ENCODE data around the gene GLCE. TPM values are rescaled to one million over a fixed set of nuclear protein-coding genes. Genes with fewer than 3 reads are reported as not detected.
"Not testable (repeated sequence)": the region's sequence is repeated elsewhere in the genome, so short reads cannot be mapped to it uniquely, and the experiment has no call there.

The GLCE gene
- total RNA-seq, 2 donors from 2014 or later: 34.0 to 37.7 TPM

- ATAC-seq: peak; percentile 28
- intact Hi-C loops (cut with DNase I, micrococcal nuclease): no loop called here
- no peak for DNase-seq
These were observed 128.3 kb downstream of the GLCE start for GRCh38 chr15:69288531-69289341.

GRCh38 chr15:69289342-69290146, 129.1 kb downstream of the GLCE start:
- DNase-seq (no peak), ATAC-seq (peak; percentile 48)
- intact Hi-C loops (cut with DNase I, micrococcal nuclease): no loop called here

GRCh38 chr15:69290346-69291164, 130.1 kb downstream of the GLCE start:
- ATAC-seq (peak; percentile 82), DNase-seq (no peak)
- intact Hi-C loops (cut with DNase I, micrococcal nuclease): no loop called here

- ATAC-seq; DNase-seq; intact Hi-C loops (cut with DNase I, micrococcal nuclease): not testable (repeated sequence)
These were observed 131.2 kb downstream of the GLCE start for GRCh38 chr15:69291651-69292050.

- no peak for DNase-seq
- no peak for ATAC-seq
- intact Hi-C loops (cut with DNase I, micrococcal nuclease): no loop called here
These were observed 132.5 kb downstream of the GLCE start for GRCh38 chr15:69292826-69293420.

GRCh38 chr15:69293741-69294615, 133.5 kb downstream of the GLCE start:
- intact Hi-C loops (cut with DNase I, micrococcal nuclease): no loop called here
- ATAC-seq: no peak
- DNase-seq: no peak

GRCh38 chr15:69296606-69297005, 136.2 kb downstream of the GLCE start:
- no peak for DNase-seq
- ATAC-seq: peak; percentile 49
- intact Hi-C loops (cut with DNase I, micrococcal nuclease): no loop called here

- no peak for DNase-seq
- no peak for ATAC-seq
- intact Hi-C loops (cut with DNase I, micrococcal nuclease): no loop called here
These were observed 137.4 kb downstream of the GLCE start for GRCh38 chr15:69297642-69298353.

GRCh38 chr15:69298354-69298696, 137.9 kb downstream of the GLCE start:
- DNase-seq (peak in 1 of 2 donors; percentile 38), ATAC-seq (peak; percentile 8)
- intact Hi-C loops (cut with DNase I, micrococcal nuclease): no loop called here

GRCh38 chr15:69298697-69299441, 138.4 kb downstream of the GLCE start, which contains the start of gene PAQR5:
TSS of gene PAQR5 (plus strand) at chr15:69298912. CDS start at chr15:69360081, 61,169 bp downstream.
- ATAC-seq: peak; percentile 85
- peak; percentile 53 to 70 for DNase-seq
- intact Hi-C loops (cut with DNase I, micrococcal nuclease): no loop called here

- DNase-seq (no peak), ATAC-seq (peak; percentile 1)
- intact Hi-C loops (cut with DNase I, micrococcal nuclease): no loop called here
These were observed 139.0 kb downstream of the GLCE start for GRCh38 chr15:69299451-69299886.

GRCh38 chr15:69299943-69300588, 139.6 kb downstream of the GLCE start:
- intact Hi-C loops (cut with DNase I, micrococcal nuclease): no loop called here
- peak; percentile 35 for ATAC-seq
- peak in 1 of 2 donors; percentile 36 for DNase-seq

- DNase-seq; ATAC-seq; intact Hi-C loops (cut with DNase I, micrococcal nuclease): not testable (repeated sequence)
These were observed 140.7 kb downstream of the GLCE start for GRCh38 chr15:69301101-69301500.

- ATAC-seq; DNase-seq; intact Hi-C loops (cut with DNase I, micrococcal nuclease): not testable (repeated sequence)
These were observed 141.7 kb downstream of the GLCE start for GRCh38 chr15:69302087-69302486.

GRCh38 chr15:69302929-69303328, 142.5 kb downstream of the GLCE start:
- no peak for ATAC-seq
- DNase-seq: no peak
- intact Hi-C loops (cut with DNase I, micrococcal nuclease): no loop called here

Data from left colon (tissue), 2 donors.